Measurements from ENCODE around the gene TERB1.

The TERB1 gene, protein sequence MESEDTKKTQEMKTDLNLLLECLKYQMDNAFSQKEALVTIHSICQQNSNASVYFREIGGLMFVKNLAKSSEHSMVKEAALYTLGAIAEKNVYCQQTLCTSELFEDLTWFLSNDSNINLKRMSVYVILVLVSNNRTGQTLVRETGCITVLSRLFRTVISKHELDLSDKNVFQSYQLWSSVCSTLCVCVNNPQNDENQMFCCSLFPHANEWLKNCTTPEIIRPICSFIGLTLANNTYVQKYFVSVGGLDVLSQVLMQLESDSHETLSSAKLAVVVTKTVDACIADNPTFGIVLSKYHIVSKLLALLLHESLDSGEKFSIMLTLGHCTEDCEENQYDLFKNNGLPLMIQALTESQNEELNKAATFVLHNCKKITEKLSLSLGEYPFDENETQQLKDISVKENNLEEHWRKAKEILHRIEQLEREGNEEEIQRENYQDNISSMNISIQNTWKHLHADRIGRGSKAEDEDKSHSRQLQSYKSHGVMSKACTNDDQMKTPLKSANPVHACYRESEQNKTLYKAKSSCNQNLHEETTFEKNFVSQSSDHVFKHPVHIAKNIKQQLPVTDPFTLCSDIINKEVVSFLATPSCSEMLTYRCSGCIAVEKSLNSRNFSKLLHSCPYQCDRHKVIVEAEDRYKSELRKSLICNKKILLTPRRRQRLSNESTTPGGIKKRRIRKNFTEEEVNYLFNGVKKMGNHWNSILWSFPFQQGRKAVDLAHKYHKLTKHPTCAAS

DNA sequence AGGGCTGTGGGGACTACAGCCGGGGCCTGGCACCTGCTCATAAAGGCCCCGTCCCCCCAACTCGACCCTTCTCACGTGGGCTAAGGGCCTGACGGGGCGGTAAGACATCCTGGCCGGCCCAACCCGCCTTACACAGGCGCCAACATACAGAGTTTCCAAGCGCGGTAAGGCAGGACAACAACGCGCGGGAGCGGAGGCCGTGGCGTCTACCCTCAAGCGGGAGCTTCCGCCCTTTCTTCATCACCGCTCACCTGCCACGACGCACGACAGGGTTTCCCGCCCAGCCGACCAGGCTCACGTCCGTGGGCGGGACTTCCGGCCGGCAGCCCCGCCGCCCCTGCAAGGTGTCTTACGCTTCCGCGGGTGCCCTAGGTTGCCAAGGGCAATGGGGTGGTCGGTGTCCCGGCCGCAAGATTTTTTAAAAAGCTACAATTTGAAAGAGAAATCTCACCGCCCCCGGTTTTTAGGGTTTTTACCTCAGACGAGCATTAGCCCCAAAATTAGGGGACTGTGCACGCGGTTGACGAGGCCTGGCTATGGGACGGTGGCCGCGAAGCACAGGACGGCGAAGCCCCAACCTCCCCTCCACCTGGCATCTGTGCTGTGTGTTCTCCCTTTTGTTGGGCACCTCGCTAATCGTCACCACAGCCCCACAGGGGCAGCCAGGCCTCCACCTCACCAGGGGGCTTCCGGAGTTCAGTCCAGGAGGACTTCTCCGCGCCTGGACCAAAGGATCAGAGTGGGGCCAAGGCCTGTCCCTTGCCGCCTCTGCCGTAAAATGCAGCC lies at the start of gene TERB1:
TERB1 (minus strand) TSS at position 265 of the 786 bp plus-strand sequence. CDS start 4,786 bp downstream, outside the sequence.
- DNase-seq = no peak

DNA sequence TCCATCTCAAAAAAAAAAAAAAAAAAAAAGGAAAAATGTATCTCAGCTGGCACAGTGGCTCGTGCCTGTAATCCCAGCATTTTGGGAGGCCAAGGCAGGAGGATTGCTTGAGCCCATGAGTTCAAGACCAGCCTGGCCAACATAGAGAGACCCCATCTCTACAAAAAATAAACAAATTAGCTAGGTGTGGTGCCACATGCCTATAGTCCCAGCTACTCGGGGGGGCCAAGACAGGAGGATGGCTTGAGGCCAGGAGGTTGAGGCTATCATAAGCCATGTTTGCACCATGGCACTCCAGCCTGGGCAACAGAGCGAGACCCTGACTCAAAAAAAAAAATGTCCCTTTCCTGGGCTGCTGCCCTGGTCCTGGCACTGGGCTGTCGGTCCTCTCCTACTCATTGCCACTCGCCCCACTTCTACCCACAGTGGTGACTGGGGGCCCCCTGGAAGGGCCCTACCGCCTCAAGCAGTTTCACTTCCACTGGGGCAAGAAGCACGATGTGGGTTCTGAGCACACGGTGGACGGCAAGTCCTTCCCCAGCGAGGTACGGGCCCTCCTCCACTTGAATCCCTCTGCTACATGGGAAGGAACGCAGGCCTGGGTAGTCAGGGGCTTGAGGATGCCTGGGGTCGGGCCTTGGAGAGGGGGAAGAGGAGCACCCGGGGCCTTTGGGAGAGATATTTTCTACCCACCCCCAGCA lies 48.9 kb upstream of the TERB1 start:
- no peak for DNase-seq

DNA sequence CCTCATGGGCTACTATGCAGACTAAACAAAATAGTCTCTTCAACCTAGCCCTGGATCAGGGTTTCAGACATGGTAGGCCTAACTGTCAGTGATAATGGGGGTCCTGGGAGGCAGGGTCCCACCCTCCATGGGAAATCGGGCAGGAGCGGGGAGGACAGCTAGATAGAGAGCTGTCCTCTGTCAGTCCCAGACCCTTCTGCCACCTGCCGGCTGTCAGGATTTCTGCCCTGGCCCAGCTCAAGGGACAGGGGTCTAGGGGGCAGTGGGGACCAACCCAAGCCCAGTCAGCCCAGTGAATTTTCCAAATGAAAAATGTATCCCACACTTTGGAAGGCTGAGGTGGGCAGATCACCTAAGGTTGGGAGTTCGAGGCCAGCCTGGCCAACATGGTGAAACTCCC lies 48.2 kb upstream of the TERB1 start:
- no peak for DNase-seq

DNA sequence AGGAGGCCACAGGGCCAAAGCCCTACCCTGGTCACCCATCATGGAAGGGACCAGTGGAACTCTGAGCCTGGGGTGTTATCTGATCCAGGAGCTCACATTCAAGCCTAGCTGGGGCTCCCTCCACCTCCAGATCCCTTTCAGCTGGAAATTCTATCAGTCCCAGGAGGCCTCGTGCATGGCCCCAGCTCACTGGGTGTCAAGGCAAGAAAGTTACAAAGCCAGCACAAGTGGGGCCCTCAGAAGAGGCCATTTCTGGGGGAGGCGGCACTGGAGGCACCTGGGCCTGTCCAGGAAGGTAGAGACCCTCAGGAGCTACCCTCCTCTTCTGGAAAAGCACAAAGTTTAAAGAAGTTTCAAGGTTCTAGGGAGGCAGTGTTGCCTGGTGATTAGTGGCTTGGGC lies 47.6 kb upstream of the TERB1 start:
- no peak for DNase-seq

DNA sequence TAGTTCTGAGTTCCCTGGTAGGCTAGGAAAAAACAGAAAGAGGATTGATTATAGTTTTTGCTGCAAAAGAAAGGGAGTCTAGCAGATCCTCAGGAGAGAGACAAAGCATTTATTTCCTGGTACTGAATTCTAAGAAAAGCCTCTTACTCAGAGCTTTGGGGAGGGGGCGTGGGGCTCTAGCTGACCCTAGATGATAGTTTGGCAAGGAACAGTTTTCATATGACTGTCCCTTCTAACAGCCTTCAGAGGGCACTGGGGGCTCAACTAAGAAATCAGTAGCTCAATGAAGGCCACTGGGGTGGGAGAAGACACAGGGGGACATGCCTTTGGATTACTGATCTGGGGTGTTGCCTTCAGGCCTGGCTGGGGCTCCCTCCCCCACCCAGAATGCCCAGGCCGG lies 46.8 kb upstream of the TERB1 start:
- DNase-seq = no peak

DNA sequence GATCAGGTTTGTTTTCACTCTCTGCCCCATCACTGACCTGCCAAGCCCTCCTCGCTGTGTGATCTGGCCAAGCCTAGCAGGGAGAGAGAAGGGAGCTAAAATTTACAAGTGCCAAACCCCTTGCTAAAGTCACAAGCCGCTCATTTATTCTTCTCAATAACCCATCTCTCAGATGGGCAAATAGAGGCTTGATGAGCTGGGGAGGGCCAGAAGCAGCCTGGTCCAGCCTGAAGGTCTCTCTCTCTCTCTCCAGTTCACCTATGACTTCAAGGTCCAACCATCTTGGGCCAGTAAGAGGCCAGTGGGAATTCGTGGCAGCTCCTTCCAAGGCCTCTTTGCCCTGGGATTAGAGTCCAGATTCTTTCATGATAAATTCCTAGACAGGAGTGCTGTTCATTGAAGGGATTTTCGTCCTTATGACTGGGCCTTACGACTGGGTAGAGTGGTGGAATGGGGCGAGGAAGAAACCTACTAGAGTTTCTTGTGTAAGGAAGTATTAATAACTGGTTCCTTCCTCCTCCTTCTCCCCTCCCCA lies 46.2 kb upstream of the TERB1 start:
- DNase-seq = no peak

DNA sequence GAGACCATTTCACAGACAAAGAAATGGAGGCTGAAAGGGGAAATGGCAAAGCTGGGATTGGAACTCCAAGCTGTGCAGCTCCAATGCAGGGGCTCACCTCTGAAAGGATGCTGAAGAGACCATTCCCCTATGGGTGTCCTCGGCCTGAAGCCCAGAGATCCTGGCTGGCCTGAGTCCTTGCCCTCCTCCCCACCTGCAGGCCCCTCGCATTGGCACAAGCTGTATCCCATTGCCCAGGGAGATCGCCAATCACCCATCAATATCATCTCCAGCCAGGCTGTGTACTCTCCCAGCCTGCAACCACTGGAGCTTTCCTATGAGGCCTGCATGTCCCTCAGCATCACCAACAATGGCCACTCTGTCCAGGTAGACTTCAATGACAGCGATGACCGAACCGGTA lies 45.4 kb upstream of the TERB1 start:
- DNase-seq = no peak

DNA sequence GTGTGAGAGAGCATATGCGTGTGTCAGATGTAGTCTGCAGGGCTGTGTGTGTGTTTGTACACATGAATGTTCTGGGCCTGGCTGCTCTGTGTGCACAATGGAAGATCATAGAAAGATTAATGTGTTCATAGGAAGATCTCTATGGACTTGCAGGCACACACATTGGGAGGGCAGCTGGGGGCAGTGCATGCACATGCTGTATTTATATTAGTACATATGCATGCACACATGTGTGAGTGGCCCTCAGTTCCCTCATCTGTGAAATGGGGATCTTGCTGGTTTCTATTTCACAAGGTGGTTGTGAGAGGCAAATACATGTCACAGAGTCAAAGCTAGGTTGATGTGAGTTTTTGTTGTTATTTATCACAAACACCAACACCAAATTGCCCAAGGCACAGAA lies 44.9 kb upstream of the TERB1 start:
- no peak for DNase-seq

DNA sequence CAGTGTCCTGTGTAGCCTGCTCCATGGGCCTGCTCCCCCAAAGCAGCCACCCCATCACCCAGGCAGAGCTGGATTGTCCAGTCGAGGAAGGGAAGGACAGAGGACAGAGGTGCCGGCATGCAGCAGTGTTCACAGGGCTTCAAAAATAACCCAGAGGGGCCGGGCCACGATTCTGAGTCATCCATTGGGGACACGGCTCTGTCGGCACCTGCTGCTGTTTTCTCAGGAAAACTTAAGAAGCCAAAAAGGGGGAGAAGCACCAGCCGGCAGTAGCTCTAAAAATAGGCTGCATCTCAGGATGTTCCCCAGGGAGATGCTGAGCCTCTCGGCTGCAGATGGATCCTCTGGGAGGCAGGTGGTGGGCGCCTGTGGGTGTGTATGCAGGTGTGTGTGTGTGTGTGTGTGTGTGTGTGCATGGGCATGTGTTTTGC lies 44.4 kb upstream of the TERB1 start:
- no peak for DNase-seq

DNA sequence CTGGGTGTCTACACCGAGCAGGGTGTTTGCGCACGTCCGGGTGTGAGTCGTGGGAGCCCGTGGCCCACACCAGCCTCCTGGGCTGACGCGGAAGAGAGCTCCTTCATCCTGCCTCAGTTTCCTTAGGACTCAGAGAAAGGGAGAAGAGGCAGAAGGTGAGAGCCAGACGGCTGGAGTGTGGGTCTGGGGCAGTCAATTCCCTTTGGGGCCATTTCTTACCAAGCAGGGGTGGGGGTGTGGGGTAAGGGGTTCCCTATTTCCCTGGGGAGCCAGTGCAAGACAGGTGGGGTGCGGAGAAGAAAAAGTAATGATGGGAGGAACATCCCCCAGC lies 43.7 kb upstream of the TERB1 start:
- DNase-seq = no peak

DNA sequence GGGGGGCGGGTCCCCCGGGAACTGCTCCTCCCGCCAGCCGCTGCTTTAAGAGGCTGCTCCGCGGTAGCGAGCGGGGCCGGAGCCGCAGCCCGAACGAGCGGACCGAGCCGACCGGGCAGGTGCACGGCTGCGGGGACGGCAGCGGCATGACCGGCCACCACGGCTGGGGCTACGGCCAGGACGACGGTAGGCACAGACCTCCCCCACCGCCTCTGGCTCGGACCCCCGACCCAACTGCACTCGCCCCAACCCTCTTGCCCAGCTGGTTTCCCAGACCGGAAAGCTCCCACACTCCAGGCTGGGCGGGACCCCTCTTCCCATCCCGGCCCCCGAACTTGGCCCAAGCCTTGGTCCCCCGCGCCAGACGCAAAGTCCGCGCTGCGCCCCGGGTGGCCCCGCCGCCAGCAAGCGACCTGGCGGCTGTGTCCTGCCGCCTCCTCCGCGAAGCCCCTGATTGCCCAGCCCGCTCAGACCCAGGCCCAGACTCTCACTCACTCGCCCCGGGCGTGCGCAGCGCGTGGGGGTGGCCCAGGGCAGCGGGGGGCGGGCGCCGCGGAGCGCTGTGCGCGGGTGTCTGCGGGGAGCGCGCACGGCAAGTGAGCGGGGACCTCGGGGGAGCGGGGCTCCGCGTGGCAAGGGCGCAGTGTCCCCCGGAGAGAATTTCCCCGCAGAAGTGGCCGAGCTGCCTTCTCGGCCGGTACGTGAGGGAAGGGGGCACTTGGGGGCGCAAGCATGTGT lies 43.1 kb upstream of the TERB1 start, which contains the start of gene CA7:
CA7 (plus strand) TSS at position 73 of the 738 bp plus-strand sequence; CDS start at position 147, 74 bp downstream.
- DNase-seq = no peak

DNA sequence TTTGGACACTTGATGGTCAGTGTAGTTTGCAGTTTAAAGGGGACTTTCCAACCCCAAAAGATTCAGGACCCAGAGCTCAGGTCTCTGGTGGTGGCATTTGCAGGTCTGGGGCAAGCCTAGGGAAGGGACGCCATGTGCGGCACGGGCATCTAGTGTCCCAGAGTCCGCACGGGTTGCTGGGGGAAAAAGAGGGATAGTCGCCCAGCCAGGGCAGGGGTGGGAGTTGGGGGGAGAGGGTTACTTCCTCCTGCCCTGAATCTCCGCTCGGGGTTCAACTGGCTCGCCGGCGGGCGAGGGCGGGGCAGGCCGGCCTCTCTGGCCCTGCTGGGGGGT lies 42.6 kb upstream of the TERB1 start:
- DNase-seq = no peak

DNA sequence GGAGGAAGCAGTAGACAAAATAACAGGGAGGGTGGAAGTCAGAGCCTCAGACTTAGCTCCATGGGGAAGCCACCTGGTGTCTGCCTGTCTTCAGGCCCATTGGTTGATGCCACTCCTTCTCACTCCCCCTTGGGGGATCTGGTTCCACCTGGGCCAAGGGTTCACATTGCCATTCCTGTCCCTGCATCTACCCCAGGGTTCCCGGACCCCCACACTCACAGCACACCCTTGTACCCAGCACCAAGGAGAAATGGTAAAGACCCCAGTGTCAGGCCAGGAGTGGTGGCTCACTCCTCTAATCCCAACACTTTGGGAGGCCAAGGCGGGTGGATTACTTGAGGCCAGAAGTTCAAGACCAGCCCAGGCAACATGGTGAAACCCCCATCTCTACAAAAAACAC lies 41.8 kb upstream of the TERB1 start:
- DNase-seq = no peak

DNA sequence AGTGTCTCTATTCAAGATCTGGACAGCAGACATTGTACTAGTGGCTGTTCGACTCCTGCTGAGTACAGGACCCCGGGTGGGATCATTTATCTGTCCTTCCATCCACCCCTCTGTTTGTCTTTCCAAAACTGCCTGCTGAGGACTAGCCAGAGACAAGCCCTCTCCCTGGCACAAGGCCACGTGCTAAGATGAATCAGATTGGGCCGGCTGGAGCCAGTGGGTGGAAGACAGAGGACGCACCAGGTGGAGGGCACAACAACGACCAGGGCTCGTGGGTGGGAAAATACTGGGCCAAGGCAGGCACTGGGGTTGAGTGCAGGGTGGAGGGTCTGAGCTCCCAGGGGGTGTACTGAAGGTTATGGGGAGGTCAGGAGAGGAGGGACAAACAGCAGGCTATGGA lies 41.4 kb upstream of the TERB1 start:
- no peak for DNase-seq

DNA sequence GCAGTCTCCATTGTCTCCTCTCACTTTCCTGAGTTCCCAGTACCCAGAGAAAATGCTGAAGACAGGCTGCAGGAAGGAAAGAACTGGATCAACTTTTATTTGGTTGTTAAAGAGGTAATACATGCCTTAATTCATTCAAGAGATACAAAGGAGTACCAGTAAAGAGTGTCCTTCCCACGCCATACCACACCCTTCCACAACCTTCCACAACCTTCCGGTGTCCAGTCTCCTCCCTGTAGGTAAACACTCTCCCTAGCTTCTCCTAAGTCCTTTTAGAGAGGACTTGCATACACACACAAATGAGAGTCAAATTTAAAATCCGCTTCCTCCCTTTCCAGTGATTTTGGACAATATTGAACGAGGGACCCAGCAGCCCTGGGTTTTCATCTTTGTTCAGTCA lies 40.0 kb upstream of the TERB1 start:
- no peak for DNase-seq

DNA sequence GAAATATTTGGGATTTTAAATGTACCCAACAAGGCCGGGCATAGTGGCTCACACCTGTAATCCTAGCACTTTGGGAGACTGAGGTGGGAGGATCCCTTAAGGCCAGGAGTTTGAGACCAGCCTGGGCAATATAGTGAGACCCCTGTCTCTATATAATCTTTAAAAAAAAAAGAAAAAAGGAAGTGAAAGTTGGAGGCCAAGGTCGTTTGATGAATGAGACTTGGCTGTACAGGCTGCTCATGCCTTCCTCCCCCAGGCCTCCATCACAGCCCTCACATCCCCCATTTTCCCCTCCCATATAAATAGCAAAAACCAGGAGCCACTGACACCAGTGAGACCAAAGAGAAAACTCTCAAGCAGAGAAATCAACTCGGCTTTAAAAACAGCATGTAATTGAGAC lies 39.5 kb upstream of the TERB1 start:
- DNase-seq = no peak

DNA sequence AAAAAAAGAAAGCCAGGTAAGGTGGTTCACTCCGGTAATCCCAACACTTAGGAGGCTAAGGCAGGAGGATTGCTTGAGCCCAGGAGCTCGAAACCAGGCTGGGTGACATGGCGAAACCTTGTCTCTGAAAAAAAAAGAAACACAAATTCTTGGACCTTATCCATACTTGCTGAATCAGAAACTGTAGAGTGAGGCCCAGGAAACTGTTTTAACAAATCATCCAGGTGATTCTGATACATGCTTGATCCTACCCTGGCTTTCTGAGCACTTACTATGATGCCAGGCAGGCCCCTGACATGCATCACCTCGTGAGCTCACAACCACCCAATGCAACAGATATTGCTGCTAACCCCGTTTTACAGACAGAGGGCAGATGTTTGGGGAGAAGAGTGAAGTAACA lies 33.4 kb upstream of the TERB1 start:
- no peak for DNase-seq

DNA sequence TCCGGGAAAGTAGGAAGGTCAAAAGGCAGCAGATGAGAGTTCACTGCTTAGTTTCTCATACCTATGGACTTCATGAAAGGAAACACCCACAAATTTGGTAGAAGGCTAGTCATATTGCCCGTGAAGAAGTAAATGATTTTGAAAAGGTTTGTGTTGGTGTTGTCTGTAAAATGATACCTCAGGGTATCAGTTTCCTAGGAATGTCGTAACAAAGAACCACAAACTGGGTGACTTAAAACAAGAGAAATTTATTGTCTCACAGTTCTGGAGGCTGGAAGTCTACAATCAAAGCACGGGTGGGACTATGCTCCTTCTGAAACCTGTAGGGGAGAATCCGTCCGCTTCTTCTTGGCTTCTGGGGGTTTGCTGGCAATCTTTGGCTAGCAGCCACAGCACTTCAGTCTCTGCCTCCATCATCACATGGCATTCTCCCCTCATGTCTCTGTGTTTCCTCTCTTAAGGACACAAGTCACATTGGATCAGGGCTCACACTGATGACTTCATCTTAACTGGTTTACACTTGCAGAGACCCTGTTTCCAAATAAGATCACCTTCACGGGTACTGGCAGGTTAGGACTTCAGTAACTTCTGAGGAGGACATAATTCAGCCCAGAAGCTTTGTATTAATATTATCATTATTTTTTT lies 31.4 kb upstream of the TERB1 start:
- no peak for DNase-seq

DNA sequence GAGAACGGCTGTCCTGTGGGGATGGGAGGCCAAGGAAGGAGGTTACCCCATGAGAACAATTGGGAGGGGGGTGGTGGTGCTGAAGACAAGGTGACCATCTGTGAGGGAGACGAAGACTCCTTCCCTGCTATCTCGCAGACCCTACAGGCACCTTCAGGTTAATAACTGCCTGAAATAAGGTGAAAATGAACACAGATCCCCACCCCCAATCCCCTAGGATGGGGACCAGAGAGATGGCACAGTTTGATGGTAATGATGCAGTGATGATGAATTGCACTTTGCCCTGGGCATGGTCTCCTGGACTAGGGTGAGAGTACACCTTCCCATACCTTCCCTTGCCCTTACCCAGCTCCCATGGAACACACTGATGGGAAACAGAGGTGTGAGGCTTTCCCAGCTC lies 30.8 kb upstream of the TERB1 start:
- DNase-seq = no peak

DNA sequence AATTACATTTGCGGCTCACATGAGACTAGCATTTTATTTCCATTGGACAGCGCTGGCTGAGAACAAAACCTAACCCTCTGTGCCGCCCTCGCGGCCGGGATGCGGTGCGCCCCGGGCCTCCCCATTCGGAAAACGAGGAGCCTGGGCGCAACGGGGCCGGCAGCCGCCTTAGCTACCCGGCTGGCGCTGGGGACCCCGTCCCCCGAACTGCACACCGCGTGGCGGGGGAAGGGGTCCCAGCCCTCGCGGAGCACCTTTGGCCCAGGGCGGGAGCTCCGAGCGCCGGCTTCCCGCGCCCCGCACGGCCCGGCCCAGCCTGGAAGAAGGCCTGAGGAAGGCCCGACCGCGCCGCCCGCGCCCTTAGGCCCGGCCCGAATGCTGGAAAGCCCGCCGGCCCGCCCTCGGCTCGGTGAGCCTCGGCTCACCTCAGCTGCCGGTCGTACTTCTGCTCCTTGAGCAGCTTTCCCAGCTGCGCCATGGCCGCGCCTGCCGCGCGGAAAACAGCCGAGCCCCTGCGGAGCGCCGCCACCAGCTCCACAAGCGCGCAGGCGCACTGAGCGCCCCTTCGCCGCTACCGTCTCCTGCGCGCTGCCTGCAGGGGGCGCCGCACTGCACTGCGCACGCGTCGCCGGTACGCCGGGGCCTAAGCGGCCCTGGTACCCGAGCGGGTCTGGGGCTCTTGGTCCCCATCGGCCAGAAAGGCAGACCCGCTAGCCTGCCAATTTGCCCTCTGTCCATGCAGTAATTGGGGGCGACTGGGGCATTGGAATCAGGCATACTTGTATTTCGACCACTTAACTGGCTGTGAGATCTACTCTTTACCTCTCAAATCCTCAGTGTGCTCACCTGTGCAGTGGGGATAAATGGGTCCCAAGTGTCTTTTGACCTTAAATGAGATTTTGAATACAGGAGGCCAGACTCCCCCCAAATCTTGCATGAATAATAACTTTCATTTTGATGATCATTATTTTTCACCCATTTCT lies 29.3 kb upstream of the TERB1 start, which contains the start of gene NAE1:
NAE1 (minus strand) TSS at position 555 of the 983 bp plus-strand sequence; CDS start at position 478, 77 bp downstream.
- peak; percentile 87 for DNase-seq
